Measurements from ENCODE around the gene INSYN1. TPM values are rescaled to one million over a fixed set of nuclear protein-coding genes. Genes with fewer than 3 reads are reported as not detected.
A peak's percentile ranks its signal among the peaks of the same experiment; 100 is the strongest.

The INSYN1 gene
- total and polyA plus RNA-seq, 4 donors = 0.86 to 5.6 (median 4.0) TPM

GRCh38 chr15:73700041-73700842 is 52.9 kb downstream of the INSYN1 start:
- H3K4me3 ChIP-seq = no peak overlapping the region
- peaks cover 0 to 16% (median 9%) of the 10 kb centered on the region in 4 donors for H3K36me3 ChIP-seq (ENCODE audit: control insufficient read depth in 4 of 4, insufficient read depth in 4 of 4, low read length in 4 of 4)
- peak; percentile 83 to 90 (median 88) for DNase-seq
- peaks cover 0 to 18% (median 13%) of the 10 kb centered on the region in 5 donors for H3K4me1 ChIP-seq (ENCODE audit: control insufficient read depth in 5 of 5, insufficient read depth in 5 of 5, low read length in 5 of 5)
- peak; percentile 96 for TF ChIP-seq CTCF (IDR thresholded peaks at IDR 0.05; ENCODE audit: control extremely low read depth, extremely low read depth)
- WGBS, 2 donors = 32% methylated on average over 13 of the region's 13 CpGs
- H3K27ac ChIP-seq (ENCODE audit: low read depth in 1 of 2, low read length in 1 of 2) = no peak overlapping the region
- ATAC-seq (ENCODE audit: insufficient read depth, low FRiP score) = no peak
- no peaks in the 10 kb centered on the region for H3K9me3 ChIP-seq (ENCODE audit: control insufficient read depth in 4 of 4, insufficient read depth in 3 of 4, low read length in 3 of 4)
- no peaks in the 10 kb centered on the region for H3K27me3 ChIP-seq (ENCODE audit: control insufficient read depth in 3 of 3, insufficient read depth in 3 of 3, low read length in 2 of 3)
- H3K9ac ChIP-seq (ENCODE audit: insufficient read depth in 1 of 2, low read length in 2 of 2) = no peak overlapping the region

- Histone ChIP-seq H3K4me1 (ENCODE audit: control insufficient read depth in 5 of 5, insufficient read depth in 5 of 5, low read length in 5 of 5) (peaks cover 7 to 23% (median 17%) of the 10 kb centered on the region in 5 donors), H3K9ac (ENCODE audit: insufficient read depth in 1 of 2, low read length in 2 of 2) (no peak overlapping the region), H3K27ac (ENCODE audit: low read depth in 1 of 2, low read length in 1 of 2) (no peak overlapping the region), H3K27me3 (ENCODE audit: control insufficient read depth in 3 of 3, insufficient read depth in 3 of 3, low read length in 2 of 3) (no peaks in the 10 kb centered on the region), H3K4me3 (no peak overlapping the region), H3K9me3 (ENCODE audit: control insufficient read depth in 4 of 4, insufficient read depth in 3 of 4, low read length in 3 of 4) (no peaks in the 10 kb centered on the region), H3K36me3 (ENCODE audit: control insufficient read depth in 4 of 4, insufficient read depth in 4 of 4, low read length in 4 of 4) (peaks cover 0 to 11% (median 9%) of the 10 kb centered on the region in 4 donors)
- no peak for TF ChIP-seq CTCF (IDR thresholded peaks at IDR 0.05; ENCODE audit: control extremely low read depth, extremely low read depth)
- DNase-seq (no peak), ATAC-seq (ENCODE audit: insufficient read depth, low FRiP score) (no peak)
- WGBS, 2 donors = 80 to 85% methylated on average over 14 of the region's 14 CpGs
These were observed 53.7 kb downstream of the INSYN1 start for GRCh38 chr15:73699249-73700040.

DNA sequence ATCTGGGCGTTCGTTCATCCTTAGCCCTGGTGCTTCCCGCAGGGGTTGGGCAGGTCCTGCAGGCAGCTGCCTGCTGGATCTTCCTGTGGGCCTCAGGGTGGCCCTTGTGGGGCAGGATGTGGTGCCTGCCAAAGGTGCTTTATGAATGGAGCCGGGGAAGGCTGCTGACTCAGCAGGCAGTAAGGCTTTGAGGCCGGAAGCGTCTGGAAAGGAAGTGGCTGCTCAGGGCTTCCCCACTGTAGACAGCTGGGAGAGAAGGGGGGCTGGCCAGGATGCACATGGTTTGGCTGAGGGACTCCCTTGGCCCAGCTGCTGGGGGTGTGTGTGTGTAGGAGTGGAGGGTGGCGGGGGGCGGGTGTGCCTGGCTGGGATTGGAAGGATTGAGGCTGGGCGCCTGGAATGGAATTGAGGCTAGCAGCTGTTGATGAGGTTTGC is 56.1 kb downstream of the INSYN1 start:
- Histone ChIP-seq H3K36me3 (ENCODE audit: control insufficient read depth in 4 of 4, insufficient read depth in 4 of 4, low read length in 4 of 4) (peaks cover 0 to 9% (median 2%) of the 10 kb centered on the region in 4 donors), H3K9ac (ENCODE audit: insufficient read depth in 1 of 2, low read length in 2 of 2) (no peak overlapping the region), H3K4me3 (no peak overlapping the region), H3K4me1 (ENCODE audit: control insufficient read depth in 5 of 5, insufficient read depth in 5 of 5, low read length in 5 of 5) (peaks cover 7 to 29% (median 22%) of the 10 kb centered on the region in 5 donors), H3K27ac (ENCODE audit: low read depth in 1 of 2, low read length in 1 of 2) (peak overlapping the region in 1 of 2 donors; percentile 20), H3K27me3 (ENCODE audit: control insufficient read depth in 3 of 3, insufficient read depth in 3 of 3, low read length in 2 of 3) (no peaks in the 10 kb centered on the region), H3K9me3 (ENCODE audit: control insufficient read depth in 4 of 4, insufficient read depth in 3 of 4, low read length in 3 of 4) (no peaks in the 10 kb centered on the region)
- DNase-seq (peak; percentile 97 to 99 (median 98)), ATAC-seq (ENCODE audit: insufficient read depth, low FRiP score) (peak; percentile 74)
- WGBS, 2 donors = 3 to 9% methylated on average over 9 of the region's 9 CpGs
- TF ChIP-seq CTCF (IDR thresholded peaks at IDR 0.05; ENCODE audit: control extremely low read depth, extremely low read depth) = no peak
